ENCODE results near the gene LDAF1.
"Not testable (repeated sequence)": the region's sequence is repeated elsewhere in the genome, so short reads cannot be mapped to it uniquely, and the experiment has no call there.

- TF ChIP-seq POLR2A (IDR thresholded peaks at IDR 0.05; ENCODE audit: low read depth, low read length); TAF1 (IDR thresholded peaks at IDR 0.05; ENCODE audit: borderline replicate concordance, low read depth, low read length): not testable (repeated sequence)
Measured at GRCh38 chr16:21170116-21170515, 11.6 kb downstream of the LDAF1 start.
